ENCODE data around the gene AP3B1.

DNA sequence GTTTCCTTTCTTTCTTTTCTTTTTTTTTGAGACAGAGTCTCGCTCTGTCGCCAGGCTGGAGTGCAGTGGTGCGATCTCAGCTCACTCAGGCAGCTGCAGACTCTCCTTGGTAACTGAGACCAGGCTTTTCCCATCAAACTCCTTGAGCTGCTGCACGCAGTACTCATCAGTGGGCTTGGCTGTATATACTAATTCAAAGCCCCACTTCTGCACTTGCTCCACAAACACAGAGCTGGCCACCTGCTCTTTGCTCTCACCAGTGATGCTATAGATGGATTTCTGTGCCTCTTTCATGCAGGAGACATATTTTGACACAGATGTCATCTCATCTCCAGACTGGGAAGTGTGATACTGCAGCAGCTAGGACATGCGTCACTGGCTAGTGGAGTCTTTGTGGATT is 252.7 kb downstream of the AP3B1 start:
- TF ChIP-seq, protein P1, sequence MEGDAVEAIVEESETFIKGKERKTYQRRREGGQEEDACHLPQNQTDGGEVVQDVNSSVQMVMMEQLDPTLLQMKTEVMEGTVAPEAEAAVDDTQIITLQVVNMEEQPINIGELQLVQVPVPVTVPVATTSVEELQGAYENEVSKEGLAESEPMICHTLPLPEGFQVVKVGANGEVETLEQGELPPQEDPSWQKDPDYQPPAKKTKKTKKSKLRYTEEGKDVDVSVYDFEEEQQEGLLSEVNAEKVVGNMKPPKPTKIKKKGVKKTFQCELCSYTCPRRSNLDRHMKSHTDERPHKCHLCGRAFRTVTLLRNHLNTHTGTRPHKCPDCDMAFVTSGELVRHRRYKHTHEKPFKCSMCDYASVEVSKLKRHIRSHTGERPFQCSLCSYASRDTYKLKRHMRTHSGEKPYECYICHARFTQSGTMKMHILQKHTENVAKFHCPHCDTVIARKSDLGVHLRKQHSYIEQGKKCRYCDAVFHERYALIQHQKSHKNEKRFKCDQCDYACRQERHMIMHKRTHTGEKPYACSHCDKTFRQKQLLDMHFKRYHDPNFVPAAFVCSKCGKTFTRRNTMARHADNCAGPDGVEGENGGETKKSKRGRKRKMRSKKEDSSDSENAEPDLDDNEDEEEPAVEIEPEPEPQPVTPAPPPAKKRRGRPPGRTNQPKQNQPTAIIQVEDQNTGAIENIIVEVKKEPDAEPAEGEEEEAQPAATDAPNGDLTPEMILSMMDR (IDR thresholded peaks at IDR 0.05; ENCODE audit: extremely low read depth in 1 of 2, insufficient read depth in 1 of 2, low read depth in 1 of 2, low read length in 2 of 2) = no peak
- TF ChIP-seq GATA2 (IDR thresholded peaks at IDR 0.05; ENCODE audit: insufficient read depth, insufficient read length, low read depth, low read length) (no peak), EZH2 (IDR thresholded peaks at IDR 0.05; ENCODE audit: borderline replicate concordance, low read depth, low read length, severe bottlenecking) (no peak), POLR2A (IDR thresholded peaks at IDR 0.05; ENCODE audit: low read depth, low read length) (no peak), POLR2AphosphoS5 (IDR thresholded peaks at IDR 0.05; ENCODE audit: insufficient read depth, low read depth, low read length) (no peak), FOS (IDR thresholded peaks at IDR 0.05; ENCODE audit: borderline replicate concordance, insufficient read depth, low read length) (no peak)
- TF ChIP-seq, protein P2, sequence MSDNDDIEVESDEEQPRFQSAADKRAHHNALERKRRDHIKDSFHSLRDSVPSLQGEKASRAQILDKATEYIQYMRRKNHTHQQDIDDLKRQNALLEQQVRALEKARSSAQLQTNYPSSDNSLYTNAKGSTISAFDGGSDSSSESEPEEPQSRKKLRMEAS (IDR thresholded peaks at IDR 0.05; ENCODE audit: insufficient read depth, insufficient read length) = no peak

Data from endothelial cell of umbilical vein (primary cell).